ENCODE results near the gene PRKCSH.
"Not testable (repeated sequence)": the region's sequence is repeated elsewhere in the genome, so short reads cannot be mapped to it uniquely, and the experiment has no call there.

PRKCSH gene

DNA sequence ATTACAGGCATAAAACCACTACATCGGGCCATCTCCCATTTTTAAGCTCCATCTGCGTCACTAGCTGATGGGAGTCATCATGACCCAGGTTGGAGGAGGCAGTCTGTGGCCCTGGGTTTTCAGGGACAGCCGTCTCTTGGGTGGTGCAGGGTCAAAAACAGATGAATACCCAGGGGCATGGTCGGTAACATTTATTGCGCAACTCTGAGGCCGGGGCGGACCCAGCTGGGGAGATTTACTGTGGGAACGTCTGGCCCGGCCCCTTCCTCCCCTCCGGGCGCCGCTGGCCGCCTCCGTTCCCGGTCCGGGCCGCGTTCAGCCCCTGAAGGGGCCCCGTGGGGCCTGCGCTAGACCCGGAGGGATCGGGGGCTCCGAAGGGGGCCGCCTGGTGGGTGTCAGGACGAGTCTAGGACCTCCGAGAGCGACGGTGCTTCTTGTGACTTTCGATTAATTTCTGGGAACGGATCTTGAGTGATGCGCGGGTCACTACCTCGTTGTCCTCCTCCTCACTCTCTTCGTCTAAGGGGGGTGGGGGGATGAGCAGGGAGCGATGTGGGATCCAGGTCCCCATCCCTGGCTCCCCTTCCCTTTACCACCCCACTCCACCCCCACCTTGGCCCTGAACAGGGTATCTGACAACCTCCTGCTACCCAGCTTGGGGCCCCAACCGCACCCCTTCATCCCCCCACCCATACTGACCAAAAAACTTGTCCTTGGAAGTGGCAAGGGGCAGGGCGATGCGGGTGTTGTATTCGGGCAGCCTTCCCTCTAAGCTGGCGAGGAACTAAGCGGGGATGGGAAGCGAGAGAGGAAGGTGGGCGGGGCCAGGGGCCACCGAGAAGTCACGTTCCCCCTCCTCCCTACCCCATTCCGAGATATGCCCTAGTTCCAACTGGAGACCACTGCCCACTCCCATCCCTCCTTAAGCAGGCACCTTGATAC is 14.7 kb upstream of the PRKCSH start:
- DNase-seq, result no peak

DNA sequence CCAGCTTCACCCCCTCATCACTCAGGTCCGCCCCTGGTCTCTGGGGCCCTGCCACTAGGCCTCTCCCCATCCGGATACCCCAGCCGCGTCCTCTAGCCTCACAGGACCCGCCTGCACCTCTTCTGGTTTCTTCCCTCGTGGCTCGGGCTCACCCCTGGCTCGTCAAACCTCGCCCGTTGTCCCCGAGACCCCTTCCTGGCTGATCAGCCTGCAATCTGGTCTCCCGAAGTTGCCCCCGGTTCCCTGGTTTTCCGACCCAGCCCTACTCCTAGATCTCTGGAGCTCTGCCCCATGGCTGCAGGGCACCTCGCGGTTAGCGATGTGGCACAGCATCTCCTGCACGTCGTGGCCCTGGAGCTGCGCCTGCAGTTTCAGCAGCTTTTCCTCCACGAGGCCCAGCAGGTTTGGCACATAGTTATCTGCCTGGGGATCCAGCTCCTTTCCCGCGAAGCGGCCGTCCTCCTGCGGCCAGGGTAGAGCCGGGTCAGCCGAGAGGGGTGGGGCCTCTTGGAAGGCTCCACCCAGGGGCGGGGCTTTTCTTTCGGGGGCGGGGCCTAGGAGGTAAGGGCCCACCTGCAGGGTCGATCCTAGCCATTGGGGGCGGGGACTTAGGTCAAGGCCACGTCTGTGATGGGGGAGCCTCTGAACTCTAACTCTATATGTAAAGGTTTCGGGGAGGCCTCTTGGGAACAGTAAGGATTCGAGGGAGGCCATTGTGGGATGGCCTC is 13.9 kb upstream of the PRKCSH start:
- DNase-seq, result peak; percentile 83

GRCh38 chr19:11422163-11423065 is 13.0 kb upstream of the PRKCSH start:
- DNase-seq, result peak; percentile 86

- DNase-seq, result no peak
Measured at GRCh38 chr19:11423164-11423790, 12.2 kb upstream of the PRKCSH start.

DNA sequence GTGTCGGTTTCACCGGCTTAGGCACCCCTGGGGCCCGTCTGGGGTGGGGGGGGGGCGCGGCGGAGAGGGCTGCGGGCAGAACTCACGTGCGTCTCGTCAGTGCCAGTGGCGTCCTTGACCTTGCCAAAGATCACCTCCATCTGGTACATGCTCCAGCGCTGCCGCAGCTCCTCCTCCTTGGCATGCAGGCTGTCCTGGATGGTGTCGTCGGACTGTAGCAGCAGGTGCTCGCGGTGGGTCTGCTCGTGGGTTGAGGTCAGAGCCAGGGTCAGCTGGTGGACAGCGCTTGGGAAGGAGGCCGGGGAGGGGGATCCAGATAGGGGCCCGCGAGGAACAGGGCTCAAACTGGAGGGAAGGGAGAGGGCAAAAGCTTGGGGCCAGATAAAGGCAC is 11.6 kb upstream of the PRKCSH start:
- no peak for DNase-seq

GRCh38 chr19:11425719-11426457 is 9.5 kb upstream of the PRKCSH start:
- no peak for DNase-seq

- no peak for DNase-seq
Measured at GRCh38 chr19:11426656-11427055, 8.8 kb upstream of the PRKCSH start.

DNA sequence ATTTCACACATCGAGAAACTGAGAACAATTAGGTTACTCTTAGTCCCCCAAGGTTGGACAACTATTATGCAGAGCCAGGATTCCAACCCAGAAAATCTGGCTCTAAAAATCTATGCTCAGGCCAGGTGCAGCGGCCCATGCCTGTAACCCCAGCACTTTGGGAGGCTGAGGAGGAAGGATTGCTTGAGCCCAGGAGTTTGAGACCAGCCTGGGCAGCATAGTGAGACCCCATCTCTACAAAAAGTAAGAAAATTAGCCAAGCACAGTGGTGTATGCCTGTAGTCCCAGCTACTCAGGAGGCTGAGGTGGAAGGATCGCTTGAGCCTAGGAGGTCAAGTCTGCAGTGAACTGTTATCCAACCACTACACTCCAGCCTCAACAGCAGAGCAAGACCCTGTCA is 1.9 kb upstream of the PRKCSH start:
- DNase-seq, result not testable (repeated sequence)

DNA sequence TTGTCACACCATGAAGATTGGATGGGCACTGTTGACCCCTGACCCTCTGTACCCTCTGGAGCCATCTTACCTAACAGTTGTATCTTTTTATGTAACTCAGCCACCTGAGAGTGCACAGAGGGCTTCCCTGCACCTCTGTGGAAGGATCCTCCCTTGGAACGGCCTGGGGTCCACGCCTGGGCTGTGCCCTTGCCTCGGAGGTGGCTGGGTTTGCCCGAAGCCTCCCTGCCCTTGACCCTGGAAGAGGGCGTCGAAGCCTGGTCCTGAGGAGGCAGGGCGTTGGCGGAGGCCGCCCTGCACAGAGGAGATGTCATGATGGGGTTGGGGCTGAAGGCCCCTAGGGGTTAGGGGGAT is 755 bp upstream of the PRKCSH start:
- DNase-seq, result no peak

- peak; percentile 66 for DNase-seq
Measured at GRCh38 chr19:11435833-11436313, 438 bp downstream of the PRKCSH start.

- no peak for DNase-seq
Measured at GRCh38 chr19:11437955-11438354, 2.5 kb downstream of the PRKCSH start.

GRCh38 chr19:11444059-11444458 is 8.6 kb downstream of the PRKCSH start:
- DNase-seq, result no peak

DNA sequence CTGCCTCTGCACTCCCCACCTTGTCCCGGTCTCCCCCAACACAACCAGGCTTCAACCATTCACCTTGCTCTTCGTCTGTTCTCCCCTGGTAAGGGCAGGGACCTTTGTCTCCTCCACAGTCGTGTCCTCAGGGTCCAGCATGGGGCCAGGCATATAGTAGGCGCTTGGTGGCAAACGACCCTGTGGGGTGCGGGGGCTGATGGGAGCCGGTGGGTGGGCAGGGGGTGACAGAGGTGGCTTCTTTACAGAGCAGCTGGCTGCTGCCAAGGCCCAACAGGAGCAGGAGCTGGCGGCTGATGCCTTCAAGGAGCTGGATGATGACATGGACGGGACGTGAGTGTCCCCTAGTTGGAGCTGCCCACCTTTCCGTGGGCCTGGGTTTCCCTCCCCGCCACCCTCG is 9.7 kb downstream of the PRKCSH start:
- no peak for DNase-seq

DNA sequence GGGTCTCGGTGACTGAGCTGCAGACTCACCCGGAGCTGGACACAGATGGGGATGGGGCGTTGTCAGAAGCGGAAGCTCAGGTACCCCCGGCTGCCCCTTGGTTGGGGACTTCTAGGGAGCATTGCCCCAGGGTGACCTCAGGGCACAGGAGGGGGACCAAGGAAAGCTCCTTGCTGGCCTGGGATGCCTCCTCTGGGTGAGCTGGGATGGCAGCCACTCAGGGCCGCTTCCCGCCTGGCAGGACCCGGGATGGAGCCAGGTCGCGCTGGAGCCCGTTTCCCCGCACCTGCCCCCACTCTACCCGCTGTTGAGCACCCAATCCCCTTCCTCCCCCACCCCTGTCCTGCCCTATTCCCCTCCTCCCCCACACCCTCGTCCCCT is 10.8 kb downstream of the PRKCSH start:
- DNase-seq, result no peak

- peak; percentile 78 for DNase-seq
Measured at GRCh38 chr19:11446652-11447301, 11.3 kb downstream of the PRKCSH start.

DNA sequence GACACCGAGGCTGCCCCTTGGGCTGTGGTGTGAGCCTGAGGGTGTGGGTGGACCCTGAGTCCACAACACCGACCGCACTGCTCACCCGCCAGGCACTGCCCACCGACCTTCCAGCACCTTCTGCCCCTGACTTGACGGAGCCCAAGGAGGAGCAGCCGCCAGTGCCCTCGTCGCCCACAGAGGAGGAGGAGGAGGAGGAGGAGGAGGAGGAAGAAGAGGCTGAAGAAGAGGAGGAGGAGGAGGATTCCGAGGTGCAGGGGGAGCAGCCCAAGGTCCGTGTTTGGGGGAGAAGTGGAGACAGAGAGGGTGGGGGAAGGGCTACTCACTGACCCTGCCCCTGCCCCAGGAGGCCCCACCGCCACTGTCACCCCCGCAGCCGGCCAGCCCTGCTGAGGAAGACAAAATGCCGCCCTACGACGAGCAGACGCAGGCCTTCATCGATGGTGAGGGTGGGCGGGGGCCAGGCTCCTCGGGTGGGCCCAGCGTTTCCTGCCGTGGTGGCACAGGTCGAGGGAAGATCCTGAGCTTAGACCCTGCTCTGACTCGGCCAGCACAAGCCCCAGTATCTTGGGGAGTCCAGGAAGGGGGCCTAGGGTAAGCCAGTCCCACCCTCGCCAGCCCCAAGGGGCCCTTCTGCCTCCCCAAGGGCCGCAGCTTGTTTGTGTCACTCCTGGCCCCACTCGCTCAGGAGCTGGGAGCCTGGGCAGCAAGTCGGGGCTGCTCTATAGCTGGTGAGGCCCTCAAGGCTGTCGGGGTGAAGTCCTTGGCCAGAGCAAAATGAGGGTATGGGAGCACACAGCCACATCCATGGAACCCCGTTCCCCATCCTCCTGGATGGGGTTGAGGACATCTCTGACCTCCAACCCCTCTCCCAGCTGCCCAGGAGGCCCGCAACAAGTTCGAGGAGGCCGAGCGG is 12.2 kb downstream of the PRKCSH start:
- no peak for DNase-seq

DNA sequence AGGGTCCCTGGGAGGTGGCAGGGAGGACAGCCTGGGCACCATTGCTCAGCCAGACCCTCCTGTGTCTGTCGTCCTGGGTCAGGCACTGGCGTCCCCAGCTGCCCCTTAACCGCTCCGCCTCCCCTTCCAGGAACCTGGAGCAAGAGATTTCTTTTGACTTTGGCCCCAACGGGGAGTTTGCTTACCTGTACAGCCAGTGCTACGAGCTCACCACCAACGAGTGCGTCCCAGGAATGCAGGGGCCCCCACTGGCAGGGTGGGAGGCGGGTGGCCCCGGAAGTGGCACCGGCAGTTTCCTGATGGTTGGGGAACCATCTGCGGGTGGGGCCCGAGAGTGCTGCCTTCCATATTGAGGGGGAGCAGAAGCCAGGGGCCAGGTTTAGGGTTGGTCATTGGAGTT is 13.0 kb downstream of the PRKCSH start:
- no peak for DNase-seq

DNA sequence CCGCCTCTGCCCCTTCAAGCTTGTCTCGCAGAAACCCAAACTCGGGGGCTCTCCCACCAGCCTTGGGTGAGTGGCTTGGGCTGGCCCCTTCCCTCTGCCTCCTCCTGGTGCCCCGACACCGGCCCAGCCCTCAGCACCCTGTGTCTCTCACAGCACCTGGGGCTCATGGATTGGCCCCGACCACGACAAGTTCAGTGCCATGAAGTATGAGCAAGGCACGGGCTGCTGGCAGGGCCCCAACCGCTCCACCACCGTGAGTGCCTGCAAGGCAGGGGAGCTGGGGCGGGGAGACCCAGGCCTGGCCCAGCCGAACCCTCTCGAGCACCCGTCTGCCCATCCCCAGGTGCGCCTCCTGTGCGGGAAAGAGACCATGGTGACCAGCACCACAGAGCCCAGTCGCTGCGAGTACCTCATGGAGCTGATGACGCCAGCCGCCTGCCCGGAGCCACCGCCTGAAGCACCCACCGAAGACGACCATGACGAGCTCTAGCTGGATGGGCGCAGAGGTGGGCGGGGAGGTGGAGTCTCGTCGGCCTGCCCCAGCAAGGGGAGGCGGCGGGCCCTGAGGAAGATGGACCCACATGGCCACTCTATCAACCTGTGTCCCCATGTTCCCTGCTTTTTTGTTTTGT is 13.6 kb downstream of the PRKCSH start:
- DNase-seq, result no peak

DNA sequence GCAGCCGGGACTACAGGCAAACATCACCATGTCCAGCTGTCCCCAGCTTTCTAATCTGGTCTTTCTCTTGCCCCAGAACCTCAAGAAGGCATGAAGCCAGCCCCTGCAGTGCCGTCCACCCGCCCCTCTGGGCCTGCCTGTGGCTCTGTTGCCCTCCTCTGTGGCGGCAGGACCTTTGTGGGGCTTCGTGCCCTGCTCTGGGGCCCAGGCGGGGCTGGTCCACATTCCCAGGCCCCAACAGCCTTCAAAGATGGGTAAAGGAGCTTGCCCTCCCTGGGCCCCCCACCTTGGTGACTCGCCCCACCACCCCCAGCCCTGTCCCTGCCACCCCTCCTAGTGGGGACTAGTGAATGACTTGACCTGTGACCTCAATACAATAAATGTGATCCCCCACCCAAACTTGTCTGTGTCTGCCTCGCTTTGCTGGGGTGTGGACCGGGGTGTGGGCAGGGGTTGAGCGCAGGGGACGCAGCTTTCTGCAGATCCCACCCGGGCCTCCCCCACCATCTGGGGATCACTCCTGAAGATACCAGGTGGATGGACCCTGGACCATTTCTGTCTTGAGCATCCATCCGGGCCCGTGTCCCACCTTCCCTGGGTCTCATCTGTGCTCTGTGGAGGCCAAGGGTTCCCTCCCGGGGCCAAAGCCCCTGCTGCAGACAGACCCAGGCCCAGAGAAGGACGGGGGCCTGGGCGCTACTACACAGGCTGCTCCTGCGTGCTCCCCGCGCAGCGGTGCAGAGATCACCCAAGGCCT is 15.3 kb downstream of the PRKCSH start:
- DNase-seq, result no peak
